Stimulated activated CD4-positive, alpha-beta T cell treated with anti-CD3 and anti-CD28 coated beads, Interleukin-12 subunit alpha, Interleukin-12 subunit beta, amount 100 ng/mL, for 4 hours (primary cell): ENCODE measurements around the gene TMEM127.
A peak's percentile ranks its signal among the peaks of the same experiment; 100 is the strongest.
"Not testable (repeated sequence)": the region's sequence is repeated elsewhere in the genome, so short reads cannot be mapped to it uniquely, and the experiment has no call there.

Source experiments
- DNase-seq: peaks from one replicate; pipeline ENCODE4 v3.0.0-alpha.2; 2020

TMEM127 gene

GRCh38 chr2:96240341-96241038, 25.3 kb downstream of the TMEM127 start:
- DNase-seq, result no peak

DNA sequence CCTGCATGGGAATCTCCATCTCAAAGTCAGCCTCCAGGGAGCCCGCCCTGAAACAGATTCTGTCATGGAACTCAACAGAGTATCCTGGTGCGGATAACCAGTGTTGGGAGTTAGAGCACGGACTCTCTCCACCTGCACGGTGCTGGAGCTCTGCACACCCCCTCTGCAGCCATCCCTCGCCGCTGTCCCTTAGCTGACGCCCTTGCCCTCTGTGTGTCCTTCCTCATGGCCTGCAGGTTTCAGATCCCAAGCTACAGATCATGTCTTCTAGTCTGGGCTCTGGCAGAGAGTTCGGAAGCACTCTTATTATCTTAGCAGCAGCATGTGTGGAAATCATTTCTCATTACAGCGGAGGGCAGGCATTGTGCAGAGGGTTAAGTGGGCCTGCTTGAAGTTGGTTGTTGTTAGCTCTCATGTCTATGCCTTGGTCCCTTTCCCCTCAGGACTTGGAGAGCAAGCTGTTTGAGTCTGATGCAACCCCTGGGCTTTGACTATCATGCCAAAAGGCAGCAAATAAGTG, 26.0 kb downstream of the TMEM127 start:
- DNase-seq, result no peak

- DNase-seq, result no peak
Measured at GRCh38 chr2:96239091-96239490, 26.7 kb downstream of the TMEM127 start.

- DNase-seq, result no peak
Measured at GRCh38 chr2:96238266-96238665, 27.5 kb downstream of the TMEM127 start.

- no peak for DNase-seq
Measured at GRCh38 chr2:96236882-96237281, 28.9 kb downstream of the TMEM127 start.

GRCh38 chr2:96233880-96234316, 31.9 kb downstream of the TMEM127 start:
- DNase-seq, result no peak

- no peak for DNase-seq
Measured at GRCh38 chr2:96233436-96233835, 32.4 kb downstream of the TMEM127 start.

DNA sequence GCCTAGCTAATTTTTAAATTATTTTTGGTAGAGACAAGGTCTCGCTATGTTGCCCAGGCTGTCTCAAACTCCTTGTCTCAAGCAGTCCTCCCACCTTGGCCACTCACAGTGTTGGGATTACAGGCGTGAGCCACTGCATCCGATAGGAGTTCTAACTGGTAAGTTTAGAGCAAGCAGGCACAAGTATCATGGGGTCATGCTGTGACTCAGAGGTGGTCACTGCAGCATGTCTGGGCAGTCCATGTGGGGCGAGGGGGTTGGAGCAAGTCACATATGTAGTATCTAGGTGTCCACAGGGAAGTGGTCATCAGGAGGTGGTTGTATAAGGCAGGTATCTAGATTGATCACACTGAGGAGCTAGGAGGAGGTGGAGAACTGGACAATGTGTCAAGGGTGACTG, 34.5 kb downstream of the TMEM127 start:
- no peak for DNase-seq

DNA sequence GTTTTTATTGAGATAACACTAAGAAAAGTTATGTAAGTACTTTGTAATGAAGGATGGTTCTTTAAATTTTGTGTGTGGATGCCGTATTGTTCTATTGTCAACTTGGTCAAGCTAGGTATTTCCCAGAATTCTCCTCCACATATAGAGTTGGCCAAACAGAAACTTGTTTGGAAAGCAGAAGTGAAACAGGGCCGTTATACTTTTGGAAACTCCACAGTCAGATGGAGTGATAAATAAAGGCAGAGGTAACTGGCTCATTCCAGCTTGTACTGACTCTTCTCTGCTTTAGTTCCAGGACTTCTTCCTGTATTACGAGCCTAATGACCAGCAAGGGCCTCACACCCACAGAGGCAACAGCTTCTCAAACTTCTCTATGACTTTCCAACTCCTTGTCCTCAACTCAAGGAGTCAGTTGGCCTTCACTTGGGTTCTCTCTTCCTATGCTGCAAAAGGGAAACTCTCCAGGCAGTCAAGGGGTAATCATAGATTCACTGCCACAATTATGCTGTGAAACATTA, 40.7 kb downstream of the TMEM127 start:
- no peak for DNase-seq

GRCh38 chr2:96221106-96221505, 44.7 kb downstream of the TMEM127 start:
- DNase-seq, result not testable (repeated sequence)

DNA sequence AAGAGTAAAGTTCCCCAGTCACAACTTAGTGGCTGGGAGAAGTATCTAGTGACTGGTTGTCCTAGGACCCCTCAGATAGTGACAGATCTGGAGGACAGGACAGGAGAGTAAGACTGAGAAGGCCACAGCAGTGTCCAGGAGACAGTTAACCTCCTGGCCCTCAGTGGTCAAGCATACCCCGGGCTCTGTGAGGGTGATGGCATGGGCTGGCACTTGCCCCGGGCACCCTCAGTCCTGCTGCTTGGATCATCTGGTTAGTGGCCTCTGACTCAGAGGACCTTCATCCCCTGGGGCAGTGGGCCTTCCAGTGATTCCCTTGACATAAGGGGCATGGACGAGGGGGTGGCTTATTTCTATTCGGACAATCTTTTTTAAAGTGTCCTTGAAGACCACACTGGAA, 45.8 kb downstream of the TMEM127 start:
- DNase-seq, result not testable (repeated sequence)

GRCh38 chr2:96218508-96219131, 47.2 kb downstream of the TMEM127 start:
- DNase-seq, result no peak

GRCh38 chr2:96214554-96214953, 51.2 kb downstream of the TMEM127 start:
- no peak for DNase-seq

DNA sequence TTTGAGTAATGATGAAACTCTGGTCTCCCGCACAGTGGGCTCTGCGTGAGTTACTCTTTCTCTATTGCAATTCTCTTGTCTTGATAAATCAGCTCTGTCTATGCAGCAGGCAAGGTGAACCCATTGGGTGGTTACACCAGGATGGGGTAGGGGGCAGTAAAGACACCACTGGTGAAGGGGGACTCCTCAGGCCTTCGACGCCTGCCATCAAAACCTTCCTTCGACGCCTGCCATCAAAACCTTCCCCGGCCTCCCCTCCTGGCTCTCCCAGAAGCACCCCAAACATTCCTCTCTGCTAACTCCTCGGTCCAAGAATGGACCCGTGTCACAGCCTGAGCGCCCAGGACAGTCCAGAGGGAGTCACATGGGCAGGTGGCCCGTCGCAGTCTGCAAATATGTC, 52.4 kb downstream of the TMEM127 start:
- no peak for DNase-seq

GRCh38 chr2:96212339-96212738, 53.5 kb downstream of the TMEM127 start:
- DNase-seq, result no peak

DNA sequence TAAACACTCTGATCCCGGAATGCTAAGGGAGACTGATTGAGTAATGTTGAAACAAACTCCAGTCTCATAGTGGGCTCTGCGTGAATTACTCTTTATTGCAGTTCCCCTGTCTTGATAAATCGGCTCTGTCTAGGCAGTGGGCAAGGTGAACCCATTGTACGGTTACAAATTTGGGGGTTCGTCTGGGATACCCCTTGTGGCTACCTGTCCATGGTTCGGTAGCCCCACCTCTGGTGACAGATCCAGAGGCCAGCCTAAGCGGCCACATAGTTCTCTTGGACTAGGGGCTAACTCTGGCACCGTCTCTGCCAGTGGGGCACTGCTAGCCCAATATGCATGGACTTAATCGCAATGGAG, 56.1 kb downstream of the TMEM127 start:
- DNase-seq, result no peak

GRCh38 chr2:96209011-96209728, 56.6 kb downstream of the TMEM127 start:
- no peak for DNase-seq

GRCh38 chr2:96208143-96209010, 57.4 kb downstream of the TMEM127 start, which contains the start of gene STARD7:
Gene STARD7, minus strand, starts transcription at chr2:96208827. Its CDS starts 393 bp downstream, at chr2:96208434.
- DNase-seq, result peak; percentile 98

DNA sequence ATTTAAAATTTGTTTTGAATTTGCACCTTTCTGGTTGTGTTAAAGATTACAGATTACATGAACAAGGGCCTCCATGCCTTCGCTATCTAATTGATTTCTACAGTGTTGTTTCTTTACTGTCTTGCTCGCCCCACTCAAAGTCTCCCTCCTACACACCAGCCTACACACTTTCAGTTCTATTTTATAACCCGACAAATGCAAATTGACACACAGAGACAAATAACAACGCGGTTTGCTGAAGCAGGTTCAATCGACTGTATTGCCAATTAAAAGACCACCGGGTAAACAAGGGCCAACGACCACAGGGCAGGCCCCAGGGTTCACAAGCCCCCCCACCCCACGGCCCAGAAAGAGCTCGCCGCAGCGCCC, 58.0 kb downstream of the TMEM127 start:
- DNase-seq, result no peak

GRCh38 chr2:96207073-96207773, 58.6 kb downstream of the TMEM127 start:
- no peak for DNase-seq

DNA sequence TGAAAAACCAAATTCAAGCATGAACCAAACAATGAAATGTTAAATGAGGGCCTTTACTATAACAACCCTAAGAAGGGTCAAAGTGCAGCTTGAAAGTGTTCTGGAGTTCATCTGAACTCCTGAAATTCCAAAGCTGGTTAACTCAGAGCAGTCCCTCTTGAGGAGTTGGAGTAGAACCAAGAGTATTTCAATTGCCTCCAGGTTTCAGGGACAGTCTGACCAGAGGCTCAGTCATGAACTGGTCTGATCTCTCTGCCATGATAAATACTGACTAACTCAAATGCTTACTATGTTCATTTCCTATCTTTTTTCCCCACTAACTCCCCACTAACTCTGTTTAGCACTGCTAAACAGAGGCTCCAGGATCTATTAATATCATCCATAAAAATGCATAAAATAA, 59.9 kb downstream of the TMEM127 start:
- no peak for DNase-seq
